Lower leg skin (tissue), 4 donors: Measurements from ENCODE around the gene SPON1. TPM values are rescaled to one million over a fixed set of nuclear protein-coding genes. Genes with fewer than 3 reads are reported as not detected.

Experiments
- DNase-seq, 2 donors: peaks; one replicate each; pipeline ENCODE4 v3.0.0-alpha.2; 2019; ENCODE audit warnings: low spot score in 2 of 2
- H3K4me3 ChIP-seq: fragments of 200-600 bp; sonication (generic); 2 replicates; pipeline ENCODE4 v1.5.1; 2017; ENCODE audit warnings: mild to moderate bottlenecking, low read depth; ENCODE audit not compliant: poor library complexity, severe bottlenecking
- CTCF ChIP-seq, 3 donors: fragments of 450-650 bp; IDR thresholded peaks; one replicate each; pipeline ENCODE4 v1.5.1; 2016; ENCODE audit warnings: antibody characterized with exemption in 3 of 3, mild to moderate bottlenecking in 3 of 3, moderate library complexity in 2 of 3
- POLR2A ChIP-seq, 2 donors: fragments of 450-650 bp; IDR thresholded peaks; one replicate each; pipeline ENCODE4 v1.6.1; 2016 to 2017; ENCODE audit warnings: antibody characterized with exemption in 2 of 2, mild to moderate bottlenecking in 1 of 2, moderate library complexity in 1 of 2
- WGBS, 2 donors: methylation state at CpG; one replicate each; pipeline ENCODE4 v1.1.5; 2018; 5-methylcytosine and 5-hydroxymethylcytosine counted together
- intact Hi-C: fragments of 100-400 bp; cut with DNase I; formaldehyde crosslinking; loops from one replicate; pipeline ENCODE4 v1.15.0; 2023; ENCODE audit warnings: low total_unique reads
- total RNA-seq, 4 donors: library from RNA; depleted of rRNA; stranded (reverse); fragments of >200 nt; gene quantifications; one replicate each; pipeline ENCODE4 v1.1.0, GENCODE V29; 2016

The SPON1 gene
- total RNA-seq, 4 donors from 2014 or later, result 3.8 to 12.3 (median 5.1) TPM

GRCh38 chr11:14012846-14013245 is 50.3 kb downstream of the SPON1 start:
- no peak for DNase-seq
- intact Hi-C loops, result no loop called here
- no peak for TF ChIP-seq CTCF (IDR thresholded peaks at IDR 0.05)
- H3K4me3 ChIP-seq, result no peak overlapping the region
- 74 to 89% methylated on average over 4 of the region's 4 CpGs for WGBS, 2 donors

GRCh38 chr11:14015711-14016110 is 53.2 kb downstream of the SPON1 start:
- intact Hi-C loops, result no loop called here
- WGBS, 2 donors, result 74 to 90% methylated on average over 3 to 4 of the region's 4 CpGs
- H3K4me3 ChIP-seq, result no peak overlapping the region
- no peak for DNase-seq
- TF ChIP-seq CTCF (IDR thresholded peaks at IDR 0.05) (no peak), POLR2A (IDR thresholded peaks at IDR 0.05) (no peak)

- no peak for DNase-seq
- H3K4me3 ChIP-seq, result no peak overlapping the region
- TF ChIP-seq POLR2A (IDR thresholded peaks at IDR 0.05) (no peak), CTCF (IDR thresholded peaks at IDR 0.05) (no peak)
- intact Hi-C loops, result no loop called here
- WGBS, 2 donors, result 83 to 90% methylated on average over 2 of the region's 2 CpGs
Observed at GRCh38 chr11:14018441-14018840, 55.9 kb downstream of the SPON1 start.

GRCh38 chr11:14021738-14022137 is 59.2 kb downstream of the SPON1 start:
- WGBS, 2 donors, result 73 to 79% methylated on average over 4 of the region's 4 CpGs
- TF ChIP-seq CTCF (IDR thresholded peaks at IDR 0.05) (no peak), POLR2A (IDR thresholded peaks at IDR 0.05) (no peak)
- no peak overlapping the region for H3K4me3 ChIP-seq
- DNase-seq, result no peak
- intact Hi-C loops, result no loop called here

GRCh38 chr11:14022251-14022650 is 59.7 kb downstream of the SPON1 start:
- 37 to 58% methylated on average over 3 of the region's 3 CpGs for WGBS, 2 donors
- no peak for TF ChIP-seq POLR2A (IDR thresholded peaks at IDR 0.05)
- no peak for TF ChIP-seq CTCF (IDR thresholded peaks at IDR 0.05)
- no peak for DNase-seq
- intact Hi-C loops, result no loop called here
- H3K4me3 ChIP-seq, result no peak overlapping the region

- no peak for DNase-seq
- no peak for TF ChIP-seq POLR2A (IDR thresholded peaks at IDR 0.05)
- TF ChIP-seq CTCF (IDR thresholded peaks at IDR 0.05), result no peak
- intact Hi-C loops, result no loop called here
- 50 to 55% methylated on average over 6 of the region's 6 CpGs for WGBS, 2 donors
- H3K4me3 ChIP-seq, result no peak overlapping the region
Observed at GRCh38 chr11:14022821-14023220, 60.3 kb downstream of the SPON1 start.
